Suppressor macrophage treated with lipopolysaccharide for 1 hour (primary cell): Measurements from ENCODE around the gene ATAD2B.

ENCODE experiments used
- DNase-seq, 3 donors: peaks; one replicate each; pipeline ENCODE4 v3.0.0-alpha.2; 2020 to 2022

Gene ATAD2B

GRCh38 chr2:23905155-23905554, 21.8 kb downstream of the ATAD2B start:
- DNase-seq, result no peak

GRCh38 chr2:23904692-23905091, 22.2 kb downstream of the ATAD2B start:
- no peak for DNase-seq

- DNase-seq, result no peak
These were observed 22.7 kb downstream of the ATAD2B start for GRCh38 chr2:23904215-23904614.

GRCh38 chr2:23903034-23903433, 23.9 kb downstream of the ATAD2B start:
- DNase-seq, result no peak

- peak; percentile 58 to 85 (median 80) for DNase-seq
These were observed 24.7 kb downstream of the ATAD2B start for GRCh38 chr2:23901966-23902846.

- peak; percentile 72 to 76 (median 74) for DNase-seq
These were observed 26.2 kb downstream of the ATAD2B start for GRCh38 chr2:23900541-23901322.

- DNase-seq, result no peak
These were observed 26.8 kb downstream of the ATAD2B start for GRCh38 chr2:23900133-23900532.

- no peak for DNase-seq
These were observed 55.7 kb downstream of the ATAD2B start for GRCh38 chr2:23871206-23871605.

GRCh38 chr2:23867449-23867848, 59.5 kb downstream of the ATAD2B start:
- DNase-seq, result no peak

GRCh38 chr2:23862716-23863426, 64.1 kb downstream of the ATAD2B start:
- no peak for DNase-seq

- DNase-seq, result no peak
These were observed 65.0 kb downstream of the ATAD2B start for GRCh38 chr2:23861952-23862351.

GRCh38 chr2:23859983-23860382, 66.9 kb downstream of the ATAD2B start:
- DNase-seq, result peak in 1 of 3 donors; percentile 8

- no peak for DNase-seq
These were observed 67.7 kb downstream of the ATAD2B start for GRCh38 chr2:23859234-23859633.

- no peak for DNase-seq
These were observed 76.2 kb downstream of the ATAD2B start for GRCh38 chr2:23850564-23851256.

GRCh38 chr2:23844905-23845304, 82.0 kb downstream of the ATAD2B start:
- DNase-seq, result no peak

- no peak for DNase-seq
These were observed 83.6 kb downstream of the ATAD2B start for GRCh38 chr2:23843051-23843976.

- no peak for DNase-seq
These were observed 86.9 kb downstream of the ATAD2B start for GRCh38 chr2:23839919-23840578.

GRCh38 chr2:23838996-23839395, 87.9 kb downstream of the ATAD2B start:
- DNase-seq, result no peak

- no peak for DNase-seq
These were observed 88.3 kb downstream of the ATAD2B start for GRCh38 chr2:23838581-23838980.

GRCh38 chr2:23837871-23838270, 89.1 kb downstream of the ATAD2B start:
- no peak for DNase-seq

GRCh38 chr2:23836971-23837565, 89.9 kb downstream of the ATAD2B start:
- no peak for DNase-seq
